ENCODE measurements around the gene GET3. TPM values are rescaled to one million over a fixed set of nuclear protein-coding genes. Genes with fewer than 3 reads are reported as not detected.

Gene GET3
- total RNA-seq, 1 experiment from 2014 or later: 69.9 TPM

DNA sequence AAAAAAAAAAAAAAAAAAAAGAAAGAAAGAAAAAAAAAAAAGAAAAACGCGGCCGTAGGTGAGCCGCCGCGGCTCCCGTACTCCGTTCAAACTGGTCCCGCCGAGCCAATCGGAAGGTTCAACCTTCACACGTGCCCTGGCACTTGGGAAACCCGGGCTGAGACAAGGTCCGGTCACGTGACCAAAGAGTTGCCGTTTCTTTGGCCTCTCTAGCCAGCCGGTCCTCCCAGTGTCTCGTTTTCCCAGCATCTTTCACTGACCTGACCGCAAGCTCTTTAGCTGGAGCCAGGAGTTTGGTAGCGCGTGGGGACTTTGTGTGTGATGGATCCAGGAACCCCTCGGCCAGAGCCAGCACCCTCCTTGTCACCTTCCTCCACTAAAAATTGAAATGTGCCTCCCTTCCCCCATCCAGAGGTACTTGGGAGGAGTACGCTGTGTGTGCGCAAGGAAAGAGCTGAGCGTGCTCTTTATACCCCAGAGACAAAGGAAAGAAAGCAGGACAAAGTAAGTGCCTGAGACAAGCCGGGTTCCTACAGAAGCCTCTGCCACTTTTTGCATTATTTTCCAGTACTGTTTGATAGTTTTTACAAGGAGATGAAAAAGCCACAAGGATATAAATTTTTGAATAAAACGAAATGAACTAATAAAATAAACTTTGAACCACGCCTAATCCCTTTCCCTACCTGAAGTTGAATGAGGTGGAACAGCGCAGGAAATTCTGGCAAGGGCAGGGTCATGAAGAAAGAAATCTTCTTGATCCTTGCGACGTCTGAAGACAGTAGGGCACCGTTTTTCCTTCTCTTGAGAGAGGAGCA is 14.5 kb upstream of the GET3 start:
- BruUV-seq (replicated peaks): TSS peak; percentile 99
- peaks cover 3% of the 10 kb centered on the region for H3K36me3 ChIP-seq (ENCODE audit: control insufficient read depth, insufficient read depth, low read length)
- CTCF ChIA-PET: interaction anchor here (0.5 kb wide), 1 partner anchor 526 kb away, joined by 7 read pairs; no protein-coding TSS in a partner anchor
- peak overlapping the region; percentile 98 for H3K27ac ChIP-seq (ENCODE audit: low read length)
- peaks cover 5% of the 10 kb centered on the region for H3K4me1 ChIP-seq (ENCODE audit: control insufficient read depth, insufficient read depth, low read length)
- DNase-seq (ENCODE audit: low read depth, low spot score) (peak; percentile 87), ATAC-seq (peak; percentile 83)
- TF ChIP-seq POLR2AphosphoS5 (IDR thresholded peaks at IDR 0.05; ENCODE audit: low read depth, low read length) (peak; percentile 89), TCF7L2 (IDR thresholded peaks at IDR 0.05; ENCODE audit: low read depth, low read length) (peak; percentile 86), SIN3A (IDR thresholded peaks at IDR 0.05; ENCODE audit: borderline replicate concordance, insufficient read depth, low read depth, low read length) (0 out of 2 replicates have a peak, but pooled peaks have one; percentile 68), CTCF (IDR thresholded peaks at IDR 0.05) (no peak), REST (IDR thresholded peaks at IDR 0.05; ENCODE audit: insufficient read depth in 1 of 2, low read depth in 2 of 2, low read length in 1 of 2) (no peak)
- no peaks in the 10 kb centered on the region for H3K27me3 ChIP-seq (ENCODE audit: control insufficient read depth, insufficient read depth, low read length)
- H3K4me3 ChIP-seq (ENCODE audit: low read depth in 2 of 2, low read length in 2 of 2): peak overlapping the region; percentile 83 to 96
- intact Hi-C loops (cut with micrococcal nuclease; ENCODE audit: unreplicated experiment): no loop called here
- in situ Hi-C loops (cut with HindIII; ENCODE audit: low pct_unique_long_range_greater_than_20kb, low sequenced_read_pairs): no loop called here
- no peaks in the 10 kb centered on the region for H3K9me3 ChIP-seq (ENCODE audit: control insufficient read depth, insufficient read depth, low read depth, low read length)
- POLR2A ChIA-PET: interaction anchor here (0.6 to 1.4 kb wide), 3 partner anchors 9 to 14 kb away, joined by 4 to 8 read pairs (median 4); partner anchors contain the start of genes GET3 and TRIR

- Histone ChIP-seq H3K4me1 (ENCODE audit: control insufficient read depth, insufficient read depth, low read length) (peaks cover 5% of the 10 kb centered on the region), H3K9me3 (ENCODE audit: control insufficient read depth, insufficient read depth, low read depth, low read length) (no peaks in the 10 kb centered on the region), H3K36me3 (ENCODE audit: control insufficient read depth, insufficient read depth, low read length) (peaks cover 3% of the 10 kb centered on the region), H3K27me3 (ENCODE audit: control insufficient read depth, insufficient read depth, low read length) (no peaks in the 10 kb centered on the region), H3K27ac (ENCODE audit: low read length) (peak overlapping the region; percentile 98), H3K4me3 (ENCODE audit: low read depth in 2 of 2, low read length in 2 of 2) (peak overlapping the region; percentile 83 to 96)
- CTCF ChIA-PET: interaction anchor here (0.5 kb wide), 1 partner anchor 526 kb away, joined by 7 read pairs; no protein-coding TSS in a partner anchor
- intact Hi-C loops (cut with micrococcal nuclease; ENCODE audit: unreplicated experiment) (no loop called here), in situ Hi-C loops (cut with HindIII; ENCODE audit: low pct_unique_long_range_greater_than_20kb, low sequenced_read_pairs) (no loop called here)
- no TSS peak for BruUV-seq (replicated peaks)
- DNase-seq (ENCODE audit: low read depth, low spot score) (no peak), ATAC-seq (no peak; the same call in 1 of the 2 replicates)
- TF ChIP-seq REST (IDR thresholded peaks at IDR 0.05; ENCODE audit: insufficient read depth in 1 of 2, low read depth in 2 of 2, low read length in 1 of 2) (no peak), POLR2AphosphoS5 (IDR thresholded peaks at IDR 0.05; ENCODE audit: low read depth, low read length) (no peak), TCF7L2 (IDR thresholded peaks at IDR 0.05; ENCODE audit: low read depth, low read length) (no peak), CTCF (IDR thresholded peaks at IDR 0.05) (no peak), SIN3A (IDR thresholded peaks at IDR 0.05; ENCODE audit: borderline replicate concordance, insufficient read depth, low read depth, low read length) (no peak)
- POLR2A ChIA-PET: interaction anchor here (1.4 kb wide), 2 partner anchors 11 to 14 kb away, joined by 4 read pairs; partner anchors contain the start of genes GET3 and TRIR
These were observed 14.0 kb upstream of the GET3 start for GRCh38 chr19:12723381-12723640.

Data from Panc1 (cell line).